HL-60 (cell line): Measurements from ENCODE around the gene PTGER3.

Source experiments
- DNase-seq, 2 experiments: peaks; one replicate each; pipeline ENCODE4 v3.0.0-alpha.2; 2010 to 2020; ENCODE audit warnings: low read depth in 1 of 2, low spot score in 1 of 2
- H3K27ac ChIP-seq: fragments of 250-450 bp; sonication (Bioruptor Pico); replicated peaks from 2 replicates; pipeline ENCODE4 v1.5.1; 2020; ENCODE audit warnings: mild to moderate bottlenecking, moderate library complexity
- H3K27me3 ChIP-seq: fragments of 250-450 bp; sonication (Bioruptor Pico); 2 replicates; pipeline ENCODE4 v1.5.1; 2021; ENCODE audit warnings: mild to moderate bottlenecking, moderate library complexity; ENCODE audit not compliant: insufficient read depth, poor library complexity, severe bottlenecking
- H3K4me3 ChIP-seq: replicated peaks from 2 replicates; pipeline ENCODE4 v1.5.1; 2011; ENCODE audit warnings: mild to moderate bottlenecking, control low read depth, low read length; ENCODE audit not compliant: insufficient read depth
- GABPA ChIP-seq: IDR thresholded peaks from 2 replicates; pipeline ENCODE4 v1.6.1; 2012; ENCODE audit warnings: low read depth
- POLR2AphosphoS5 ChIP-seq: IDR thresholded peaks from 2 replicates; pipeline ENCODE4 v1.6.1; 2012; ENCODE audit warnings: low read depth
- REST ChIP-seq: IDR thresholded peaks from 2 replicates; pipeline ENCODE4 v1.6.1; 2012; ENCODE audit warnings: low read depth; ENCODE audit not compliant: insufficient replicate concordance
- SPI1 ChIP-seq: IDR thresholded peaks from 2 replicates; pipeline ENCODE4 v1.6.1; 2012; ENCODE audit warnings: low read depth, mild to moderate bottlenecking, borderline replicate concordance
- TF ChIP-seq, protein P1 (sequence below): IDR thresholded peaks from one replicate; pipeline ENCODE4 v1.5.1; 2011; ENCODE audit warnings: low read length, control low read depth, inconsistent platforms; ENCODE audit not compliant: insufficient read depth

The PTGER3 gene

GRCh38 chr1:71045463-71046028, 2.1 kb downstream of the PTGER3 start:
- TF ChIP-seq REST, result no peak
- TF ChIP-seq SPI1, result no peak
- TF ChIP-seq, protein P1, sequence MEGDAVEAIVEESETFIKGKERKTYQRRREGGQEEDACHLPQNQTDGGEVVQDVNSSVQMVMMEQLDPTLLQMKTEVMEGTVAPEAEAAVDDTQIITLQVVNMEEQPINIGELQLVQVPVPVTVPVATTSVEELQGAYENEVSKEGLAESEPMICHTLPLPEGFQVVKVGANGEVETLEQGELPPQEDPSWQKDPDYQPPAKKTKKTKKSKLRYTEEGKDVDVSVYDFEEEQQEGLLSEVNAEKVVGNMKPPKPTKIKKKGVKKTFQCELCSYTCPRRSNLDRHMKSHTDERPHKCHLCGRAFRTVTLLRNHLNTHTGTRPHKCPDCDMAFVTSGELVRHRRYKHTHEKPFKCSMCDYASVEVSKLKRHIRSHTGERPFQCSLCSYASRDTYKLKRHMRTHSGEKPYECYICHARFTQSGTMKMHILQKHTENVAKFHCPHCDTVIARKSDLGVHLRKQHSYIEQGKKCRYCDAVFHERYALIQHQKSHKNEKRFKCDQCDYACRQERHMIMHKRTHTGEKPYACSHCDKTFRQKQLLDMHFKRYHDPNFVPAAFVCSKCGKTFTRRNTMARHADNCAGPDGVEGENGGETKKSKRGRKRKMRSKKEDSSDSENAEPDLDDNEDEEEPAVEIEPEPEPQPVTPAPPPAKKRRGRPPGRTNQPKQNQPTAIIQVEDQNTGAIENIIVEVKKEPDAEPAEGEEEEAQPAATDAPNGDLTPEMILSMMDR, result no peak
- TF ChIP-seq GABPA, result no peak
- TF ChIP-seq POLR2AphosphoS5, result no peak
- Histone ChIP-seq H3K27ac (no peak overlapping the region), H3K27me3 (peaks cover 40% of the 10 kb centered on the region), H3K4me3 (no peak overlapping the region)
- no peak for DNase-seq

DNA sequence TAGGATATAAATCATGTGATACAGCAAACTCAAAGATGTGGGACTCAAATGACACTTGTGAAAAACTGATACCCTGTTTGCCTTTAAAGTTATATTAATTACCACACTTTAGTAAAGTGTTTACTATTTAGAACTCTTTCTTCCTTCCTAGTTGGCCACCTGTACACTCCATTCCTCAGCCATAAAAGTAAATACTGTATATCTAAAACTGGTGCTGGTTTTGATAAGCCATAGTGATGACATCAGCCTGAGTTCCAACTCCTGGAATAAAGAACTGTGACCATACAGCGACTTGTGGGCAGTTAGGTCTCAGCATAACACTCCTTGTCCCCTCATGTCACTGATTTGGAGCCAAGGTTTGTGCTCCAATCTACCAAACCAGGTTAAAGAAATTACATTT, 2.8 kb downstream of the PTGER3 start:
- TF ChIP-seq POLR2AphosphoS5, result no peak
- TF ChIP-seq, protein P1, result no peak
- TF ChIP-seq REST, result no peak
- TF ChIP-seq SPI1, result no peak
- no peak for TF ChIP-seq GABPA
- Histone ChIP-seq H3K27ac (no peak overlapping the region), H3K4me3 (no peak overlapping the region), H3K27me3 (peaks cover 39% of the 10 kb centered on the region)
- DNase-seq, result no peak

GRCh38 chr1:71043065-71043464, 4.6 kb downstream of the PTGER3 start:
- TF ChIP-seq GABPA, result no peak
- TF ChIP-seq, protein P1, result no peak
- no peak for DNase-seq
- Histone ChIP-seq H3K4me3 (no peak overlapping the region), H3K27me3 (peaks cover 33% of the 10 kb centered on the region), H3K27ac (no peak overlapping the region)

GRCh38 chr1:71041806-71042205, 5.8 kb downstream of the PTGER3 start:
- DNase-seq, result no peak
- H3K4me3 ChIP-seq, result no peak overlapping the region
- H3K27me3 ChIP-seq, result peaks cover 23% of the 10 kb centered on the region
- no peak overlapping the region for H3K27ac ChIP-seq
- TF ChIP-seq POLR2AphosphoS5 (no peak), GABPA (no peak), SPI1 (no peak), REST (no peak)
- TF ChIP-seq, protein P1, result no peak
